HG02798 (cell line): Measurements from ENCODE around the gene FAM131C.
"Not testable (repeated sequence)": the region's sequence is repeated elsewhere in the genome, so short reads cannot be mapped to it uniquely, and the experiment has no call there.

Source experiments
- ATAC-seq: cut with Tn5 transposase; IDR thresholded peaks from one replicate; pipeline ENCODE4 v1.9.1; 2021; ENCODE audit warnings: mild to moderate bottlenecking; ENCODE audit not compliant: unreplicated experiment, poor library complexity

Gene FAM131C

DNA sequence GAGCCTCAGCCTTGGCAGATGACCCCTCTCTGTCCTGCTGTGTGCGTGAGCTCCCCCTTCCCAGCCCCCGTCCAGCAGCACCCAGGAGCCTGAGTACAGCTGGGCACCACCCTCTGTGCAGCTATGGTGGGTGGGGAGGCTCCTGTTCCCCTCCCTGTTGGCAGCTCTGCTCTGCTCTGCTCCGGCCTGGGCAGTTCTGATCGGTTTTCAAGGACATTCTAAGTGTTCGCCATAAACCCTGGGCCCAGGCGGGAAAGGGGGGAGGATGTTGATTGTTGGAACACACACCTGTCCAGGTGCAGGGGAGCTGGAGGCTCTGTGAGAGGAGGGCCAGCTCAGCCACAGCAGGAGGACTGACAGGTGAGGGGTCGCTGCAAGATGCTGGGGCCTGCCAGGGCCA is 29.9 kb downstream of the FAM131C start, which contains the start of gene CLCNKB:
TSS of gene CLCNKB (plus strand) at position 262 of the 400 bp plus-strand sequence. CDS start 711 bp downstream, outside the sequence.
- no peak for ATAC-seq

GRCh38 chr1:16042654-16043053 is 30.8 kb downstream of the FAM131C start:
- ATAC-seq: not testable (repeated sequence)

DNA sequence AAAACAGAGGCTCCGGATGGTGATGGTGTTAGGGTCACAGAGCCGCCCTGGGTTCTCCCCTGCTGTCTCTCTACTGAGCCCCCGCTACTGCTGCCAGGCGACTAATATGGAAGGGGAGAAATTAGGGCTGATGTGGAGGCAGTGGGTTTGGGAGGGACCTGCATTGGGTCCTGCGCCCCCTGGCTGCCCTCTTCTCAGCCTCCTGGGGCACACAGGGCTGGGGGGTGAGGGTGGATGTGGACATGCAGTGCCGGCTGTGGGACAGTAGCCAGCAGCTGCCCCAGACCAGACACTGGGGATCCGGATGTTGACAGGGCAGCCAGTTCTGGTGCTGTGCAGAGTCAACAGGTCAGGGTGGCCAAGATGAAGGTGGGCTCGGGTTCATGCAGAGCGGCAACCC is 31.4 kb downstream of the FAM131C start:
- ATAC-seq: no peak

- no peak for ATAC-seq
These were observed 32.3 kb downstream of the FAM131C start for GRCh38 chr1:16041200-16041599.

DNA sequence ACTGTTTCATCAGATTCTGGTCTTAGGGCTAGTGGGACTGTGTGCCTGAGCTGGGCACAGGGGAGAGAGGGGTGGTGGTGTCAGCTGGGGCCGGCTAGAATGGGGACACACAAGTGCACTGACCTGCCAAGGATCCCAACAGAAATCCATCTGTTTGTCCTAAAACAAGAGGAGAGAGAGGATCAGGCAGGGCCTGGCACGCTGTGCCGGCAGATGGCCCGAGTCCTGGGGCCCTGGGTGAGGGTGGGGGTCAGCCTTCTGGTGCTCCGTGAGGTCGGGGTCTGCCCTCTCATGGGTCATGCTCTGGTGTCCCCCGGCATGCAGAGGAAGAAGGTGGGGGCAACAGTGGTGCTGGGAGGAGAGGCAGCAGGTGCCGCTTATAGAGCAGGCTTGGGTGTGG is 33.6 kb downstream of the FAM131C start:
- not testable (repeated sequence) for ATAC-seq

- no peak for ATAC-seq
These were observed 34.9 kb downstream of the FAM131C start for GRCh38 chr1:16038620-16038912.

DNA sequence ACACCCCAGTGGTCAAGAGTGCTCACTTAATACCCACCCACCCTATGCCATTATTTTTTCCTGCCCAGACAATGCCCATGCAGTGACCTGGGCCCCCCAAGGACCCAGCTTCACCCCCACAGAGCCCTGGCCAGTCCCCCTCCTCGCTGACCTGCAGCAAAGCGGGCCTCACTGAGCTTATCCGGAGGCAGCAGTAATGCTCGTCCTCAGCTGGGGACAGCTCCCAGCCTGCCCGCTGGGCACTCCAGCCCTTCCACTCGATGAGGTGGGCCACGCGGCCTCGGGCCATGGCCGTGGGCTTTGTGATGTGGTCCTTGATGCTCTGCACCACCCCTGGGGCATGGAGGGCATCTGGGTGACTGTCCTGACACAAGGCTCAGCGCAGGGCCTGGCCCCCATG is 37.0 kb downstream of the FAM131C start:
- ATAC-seq: not testable (repeated sequence)

DNA sequence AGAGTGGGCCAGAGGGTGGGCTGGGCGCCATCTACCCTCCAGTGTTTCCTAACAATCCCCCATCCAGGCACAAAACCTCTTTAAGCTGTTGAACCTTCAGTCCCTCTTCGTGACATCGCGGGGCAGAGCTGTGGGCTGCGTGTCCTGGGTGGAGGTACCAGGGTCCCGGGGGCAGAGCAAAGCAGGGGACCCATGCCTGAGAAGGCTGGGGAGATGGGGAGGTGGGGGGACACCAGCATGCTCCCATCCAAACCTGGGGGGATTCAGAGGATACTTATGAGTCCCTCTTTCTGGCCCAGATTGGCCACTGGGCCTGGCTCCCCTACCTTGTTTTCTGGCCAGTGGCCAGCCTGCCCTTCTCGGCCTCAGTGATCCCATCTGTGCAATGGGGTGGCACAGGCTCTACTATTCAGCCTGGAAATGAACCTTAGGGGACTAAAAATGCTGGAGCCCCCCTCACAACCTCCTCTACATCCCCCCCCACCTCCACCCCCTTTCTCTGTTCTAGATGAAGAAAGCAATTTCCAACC is 40.3 kb downstream of the FAM131C start:
- ATAC-seq: not testable (repeated sequence)

DNA sequence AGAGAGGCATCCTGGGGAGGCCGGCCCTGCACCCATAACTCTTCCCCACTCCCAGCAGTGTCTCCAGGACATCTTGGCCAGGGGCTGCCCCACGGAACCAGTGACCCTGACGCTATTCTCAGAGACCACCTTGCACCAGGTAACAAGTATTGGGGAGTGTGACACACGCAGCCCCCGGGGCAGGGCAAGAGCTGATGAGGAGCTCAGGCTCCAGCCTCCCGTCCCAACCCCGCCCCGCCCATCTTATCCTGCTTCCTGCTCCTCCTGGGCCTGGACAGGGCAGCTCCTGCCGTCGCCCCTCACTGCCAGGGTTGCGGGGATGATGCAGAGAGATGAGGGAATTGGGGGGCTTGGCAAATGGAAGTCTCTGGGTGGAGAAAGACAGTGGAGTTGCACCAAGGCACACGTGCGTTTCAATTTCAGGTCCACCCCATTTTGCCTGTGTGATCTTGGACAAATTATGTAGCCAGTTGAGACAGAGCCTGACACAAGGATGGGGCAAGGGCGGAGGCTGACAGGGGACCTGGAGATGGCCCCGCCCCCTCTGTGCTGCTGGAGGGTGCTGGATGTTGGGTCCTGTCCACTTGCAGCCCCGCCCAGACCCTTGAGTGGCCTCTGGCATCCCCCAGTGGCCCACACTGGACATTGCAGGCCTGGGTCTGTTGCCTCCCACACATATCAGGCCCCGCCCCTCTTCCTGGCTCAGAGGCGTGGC is 40.9 kb downstream of the FAM131C start:
- ATAC-seq: peak; percentile 70

- no peak for ATAC-seq
These were observed 41.9 kb downstream of the FAM131C start for GRCh38 chr1:16031551-16031950.

GRCh38 chr1:16029288-16029687 is 44.2 kb downstream of the FAM131C start:
- no peak for ATAC-seq

DNA sequence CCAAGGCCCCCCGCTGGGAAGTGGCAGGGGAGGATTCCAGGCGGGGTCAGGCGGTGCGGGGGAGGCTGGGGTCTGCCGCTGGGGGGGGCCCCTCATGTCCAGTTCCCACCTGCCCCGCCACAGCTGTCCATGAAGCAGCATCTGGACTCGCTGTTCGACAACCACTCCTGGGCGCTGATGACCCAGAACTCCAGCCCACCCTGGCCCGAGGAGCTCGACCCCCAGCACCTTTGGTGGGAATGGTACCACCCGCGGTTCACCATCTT is 44.5 kb downstream of the FAM131C start:
- ATAC-seq: not testable (repeated sequence)

GRCh38 chr1:16028237-16029002 is 45.0 kb downstream of the FAM131C start:
- no peak for ATAC-seq

DNA sequence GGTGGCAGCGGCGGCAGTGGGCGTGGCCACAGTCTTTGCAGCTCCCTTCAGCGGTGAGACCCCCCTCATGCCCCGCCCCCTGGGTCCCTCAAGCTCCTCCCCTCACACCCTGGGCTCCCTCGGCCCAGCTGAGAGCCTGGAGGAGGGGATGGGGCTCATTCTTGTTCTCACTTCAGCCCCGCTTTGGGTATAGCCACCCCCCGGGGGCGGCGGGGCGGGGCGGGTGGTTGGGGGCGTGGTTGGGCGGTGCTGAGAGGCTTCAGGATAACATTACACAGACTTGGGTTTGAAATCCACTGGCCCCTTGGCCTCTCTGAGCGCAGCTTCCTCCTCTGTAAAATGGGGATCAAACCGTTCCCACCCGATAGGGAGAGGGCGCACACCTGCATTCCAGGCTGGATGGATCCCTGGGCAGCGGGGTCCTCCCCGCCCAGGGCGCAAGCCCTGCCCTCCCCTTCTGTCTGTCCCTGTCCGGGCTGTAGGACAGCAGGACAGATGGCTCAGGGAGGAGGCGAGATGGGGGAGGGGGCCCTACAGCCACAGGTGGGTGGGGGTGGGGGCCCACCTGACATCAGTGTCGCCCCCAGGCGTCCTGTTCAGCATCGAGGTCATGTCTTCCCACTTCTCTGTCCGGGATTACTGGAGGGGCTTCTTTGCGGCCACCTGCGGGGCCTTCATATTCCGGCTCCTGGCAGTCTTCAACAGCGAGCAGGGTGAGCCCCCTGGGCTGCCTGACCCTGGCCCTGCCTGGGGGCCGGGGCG is 46.5 kb downstream of the FAM131C start:
- ATAC-seq: no peak

DNA sequence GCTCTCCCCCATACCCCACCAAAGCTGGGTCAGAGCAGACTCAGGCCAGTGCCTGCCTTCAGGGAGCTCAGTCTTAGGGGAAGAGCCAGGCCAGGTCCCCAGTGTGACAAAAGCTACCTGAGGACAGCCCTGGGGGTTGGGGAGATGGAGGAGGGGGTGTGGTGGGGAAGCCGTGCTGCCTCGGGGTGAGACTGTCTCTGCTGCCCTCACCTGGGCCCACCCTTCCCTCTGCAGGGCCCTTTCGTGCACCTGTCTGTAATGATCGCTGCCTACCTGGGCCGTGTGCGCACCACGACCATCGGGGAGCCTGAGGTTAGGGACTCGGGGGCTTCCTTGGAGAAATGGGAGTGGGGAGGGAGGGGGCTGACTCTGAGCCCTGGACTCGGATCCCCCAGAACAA is 47.1 kb downstream of the FAM131C start:
- ATAC-seq: not testable (repeated sequence)

GRCh38 chr1:16023050-16023653 is 50.3 kb downstream of the FAM131C start:
- ATAC-seq: no peak

- ATAC-seq: no peak
These were observed 51.1 kb downstream of the FAM131C start for GRCh38 chr1:16022393-16022792.

- no peak for ATAC-seq
These were observed 51.8 kb downstream of the FAM131C start, which contains the start of gene CLCNKA for GRCh38 chr1:16021681-16022080. TSS of gene CLCNKA (plus strand) at chr1:16022036. CDS start at chr1:16022620, 584 bp downstream.

DNA sequence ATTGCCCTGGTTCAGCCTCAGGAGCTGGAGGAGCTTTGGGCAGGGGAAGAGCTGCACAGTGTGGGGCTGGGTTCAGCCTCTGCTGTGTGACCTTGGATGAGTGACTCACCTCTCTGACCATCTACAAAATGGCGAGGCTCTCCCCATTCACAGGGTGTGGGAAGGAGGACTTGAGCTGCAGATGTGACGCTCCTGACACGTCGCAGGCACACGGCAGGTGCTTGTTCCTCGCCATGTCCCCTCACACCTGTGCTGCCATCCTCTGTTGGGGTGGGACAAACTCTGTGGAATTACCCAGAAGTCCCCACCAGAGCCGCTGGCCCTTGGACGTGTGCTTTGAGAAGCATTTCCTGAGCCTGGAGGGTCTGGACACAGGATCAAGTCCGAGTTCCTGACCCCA is 52.6 kb downstream of the FAM131C start:
- not testable (repeated sequence) for ATAC-seq

- no peak for ATAC-seq
These were observed 53.1 kb downstream of the FAM131C start for GRCh38 chr1:16020325-16020724.
